Esophagus mucosa (tissue), 1 donor: ENCODE results near the gene ABAT. TPM values are rescaled to one million over a fixed set of nuclear protein-coding genes. Genes with fewer than 3 reads are reported as not detected.

Experiments
- ATAC-seq: fragments of 200-7000 bp; cut with Tn5 transposase; one replicate; pipeline ENCODE4 v1.9.1; 2020
- total RNA-seq: library from RNA; stranded (reverse); gene quantifications from one replicate; pipeline ENCODE4 v1.2.4, GENCODE V29; 2023
- donor health status: DM: yes; HTN: yes; CAD: no.

Gene ABAT
- total RNA-seq: 4.2 TPM

DNA sequence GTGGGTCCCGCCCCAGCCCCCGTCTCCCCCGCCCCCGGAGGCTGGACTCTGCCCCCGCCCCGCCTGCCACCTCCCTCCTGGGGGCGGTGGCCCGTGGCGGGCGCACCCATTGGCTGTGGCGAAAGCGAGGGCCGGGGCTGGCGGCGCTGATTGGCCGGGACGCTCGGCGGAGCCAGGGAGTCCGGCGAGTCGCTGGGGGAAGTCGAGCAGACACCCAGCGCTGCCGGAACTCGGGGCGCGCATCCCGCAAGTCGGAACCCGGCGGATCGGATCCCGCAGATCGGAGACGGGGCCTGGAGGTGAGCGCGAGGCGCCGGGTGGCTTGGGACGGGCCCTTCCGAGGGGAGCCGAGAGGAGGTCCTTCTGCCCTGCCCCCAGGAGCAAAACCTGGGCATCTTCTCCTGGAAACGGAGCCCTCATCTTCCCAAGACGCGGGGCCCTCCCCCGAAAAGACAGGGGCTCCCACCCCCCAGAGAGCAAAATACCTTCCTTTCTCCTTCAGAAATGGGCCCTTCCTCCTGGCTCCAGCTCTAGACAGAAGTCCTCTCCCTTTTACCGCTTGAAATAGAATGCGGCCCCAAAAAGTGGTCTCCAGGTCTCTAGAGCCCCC lies at the start of gene ABAT:
Gene ABAT, plus strand, starts transcription at position 205 of the 610 bp plus-strand sequence. CDS start 61,123 bp downstream, outside the sequence.
- peak; percentile 95 for ATAC-seq

DNA sequence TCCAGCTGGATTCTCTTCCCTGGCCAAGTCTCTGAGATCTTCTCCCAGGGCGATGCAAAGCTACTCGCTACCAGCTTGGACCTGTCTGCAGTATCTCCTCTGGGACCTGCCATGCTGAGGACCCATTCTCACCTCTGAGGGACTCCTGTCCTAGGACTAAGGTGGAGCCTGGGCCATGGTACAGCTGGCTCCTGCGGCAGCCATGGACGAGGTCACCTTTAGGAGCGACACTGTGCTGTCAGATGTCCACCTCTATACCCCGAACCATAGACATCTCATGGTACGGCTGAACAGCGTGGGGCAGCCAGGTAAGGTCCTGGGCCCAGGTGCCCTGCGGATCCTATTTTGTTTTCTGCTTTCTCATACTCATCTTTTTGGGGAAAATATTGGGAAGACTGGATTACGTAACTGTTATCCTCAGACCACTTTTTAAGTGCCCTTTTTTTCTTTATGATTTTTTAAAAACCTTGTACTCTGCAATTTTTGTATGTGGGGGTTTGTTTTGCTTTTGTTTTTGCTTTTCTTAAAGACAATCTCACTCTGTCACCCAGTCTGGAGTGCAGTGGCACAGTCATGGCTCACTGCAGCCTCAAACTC lies 48.8 kb upstream of the ABAT start:
- ATAC-seq: no peak

DNA sequence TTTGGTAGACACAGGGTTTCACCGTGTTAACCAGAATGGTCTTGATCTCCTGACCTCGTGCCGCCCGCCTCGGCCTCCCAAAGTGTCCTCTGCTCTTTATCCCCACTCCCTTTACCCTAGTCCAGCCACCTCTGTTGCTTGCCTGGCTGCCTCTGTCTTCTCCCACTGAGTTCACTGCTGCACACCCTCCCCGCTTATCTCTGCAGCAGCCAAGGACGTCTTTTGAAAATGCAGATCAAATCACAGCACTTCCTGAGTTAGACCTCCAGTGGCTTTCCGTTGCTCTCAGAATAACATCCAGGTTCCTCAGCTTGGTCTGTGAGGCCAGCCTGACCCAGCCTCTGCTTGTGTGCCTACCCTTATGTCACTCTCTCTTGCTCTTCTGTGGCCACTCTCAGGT lies 47.5 kb upstream of the ABAT start:
- ATAC-seq: no peak

DNA sequence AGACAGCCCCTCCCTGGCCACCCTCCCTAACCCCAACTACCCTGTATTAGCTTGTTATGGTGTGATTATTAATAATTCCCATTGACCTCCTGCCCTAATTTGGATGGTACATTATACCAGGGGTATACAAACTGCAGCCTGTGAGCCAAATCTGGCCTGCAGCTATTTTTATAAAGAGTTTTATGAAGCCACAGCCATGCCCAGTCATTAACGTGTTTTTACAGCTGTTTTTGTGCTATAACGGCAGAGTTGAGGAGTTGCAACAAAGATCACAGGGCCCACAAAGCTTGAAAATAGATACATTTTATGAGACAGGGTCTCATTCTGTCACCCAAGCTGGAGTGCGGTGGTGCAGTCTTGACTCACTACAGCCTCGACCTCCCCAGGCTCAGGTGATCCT lies 47.0 kb upstream of the ABAT start:
- ATAC-seq: no peak

DNA sequence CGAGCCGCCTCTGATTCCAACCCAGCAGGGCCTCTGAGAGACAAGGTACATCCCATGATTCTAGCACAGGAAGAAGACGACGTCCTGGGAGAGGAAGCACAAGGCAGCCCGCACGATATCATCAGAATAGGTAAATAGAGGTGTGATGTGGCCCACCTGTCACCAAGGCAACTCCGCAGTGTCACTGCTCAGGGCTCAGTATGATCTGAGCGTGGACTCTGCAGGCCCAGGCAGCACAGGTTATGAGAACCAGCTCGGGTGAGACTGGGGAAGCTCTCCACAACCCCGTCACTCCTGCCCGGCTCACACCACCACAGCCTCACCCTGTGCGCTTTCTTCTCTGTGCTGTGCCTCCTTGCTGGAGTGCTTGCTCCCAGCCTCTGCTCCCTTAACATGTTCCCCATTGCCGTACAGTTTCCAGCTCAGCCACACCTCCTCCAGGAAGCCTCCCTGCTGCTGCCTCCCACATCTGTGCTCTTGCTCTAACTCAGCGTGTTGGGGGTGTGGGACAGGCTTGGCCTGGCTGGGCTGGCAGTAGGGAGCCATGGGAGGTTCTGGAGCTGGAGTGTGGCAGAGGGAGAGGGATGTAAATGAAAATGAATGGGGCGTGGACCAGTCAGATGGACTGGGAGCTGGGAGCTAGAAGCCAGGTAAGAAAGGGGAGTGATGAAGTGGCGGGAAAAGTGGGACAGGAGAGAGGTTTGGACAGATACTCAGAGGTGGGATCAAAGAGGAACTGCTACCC lies 45.3 kb upstream of the ABAT start:
- ATAC-seq: no peak

DNA sequence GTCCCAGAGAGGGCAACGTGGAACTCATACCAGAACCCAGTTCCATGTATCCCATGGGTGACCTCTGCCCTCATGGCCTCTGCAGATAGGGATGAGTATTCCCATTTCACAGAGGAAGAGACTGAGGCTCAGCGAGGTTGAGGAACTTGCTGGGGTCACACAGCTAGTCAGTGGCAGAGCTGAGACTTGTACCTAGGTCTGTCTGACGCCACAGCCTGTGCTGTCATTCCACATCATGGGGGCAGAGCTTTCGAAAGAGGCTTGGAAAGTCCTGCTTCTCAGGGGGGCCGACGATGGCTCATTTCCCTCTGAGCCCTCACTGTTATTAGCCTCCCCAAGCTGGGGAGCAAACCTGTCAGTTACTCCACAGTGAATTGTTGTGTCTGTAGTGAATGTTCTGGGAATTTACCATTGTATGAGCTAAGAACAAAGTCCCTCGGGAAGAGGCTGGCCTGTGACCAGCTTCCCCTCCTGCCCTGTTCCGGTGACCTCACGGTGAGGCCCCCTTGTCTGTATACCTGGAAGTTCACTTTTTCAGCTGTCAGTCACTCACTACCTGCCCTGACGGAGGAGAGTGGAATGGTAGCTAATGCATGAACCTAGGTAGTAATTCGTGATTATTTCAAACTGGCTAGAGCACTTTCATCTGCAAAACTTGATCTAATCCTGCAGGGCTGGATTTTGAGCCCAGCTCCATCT lies 44.0 kb upstream of the ABAT start:
- ATAC-seq: no peak

DNA sequence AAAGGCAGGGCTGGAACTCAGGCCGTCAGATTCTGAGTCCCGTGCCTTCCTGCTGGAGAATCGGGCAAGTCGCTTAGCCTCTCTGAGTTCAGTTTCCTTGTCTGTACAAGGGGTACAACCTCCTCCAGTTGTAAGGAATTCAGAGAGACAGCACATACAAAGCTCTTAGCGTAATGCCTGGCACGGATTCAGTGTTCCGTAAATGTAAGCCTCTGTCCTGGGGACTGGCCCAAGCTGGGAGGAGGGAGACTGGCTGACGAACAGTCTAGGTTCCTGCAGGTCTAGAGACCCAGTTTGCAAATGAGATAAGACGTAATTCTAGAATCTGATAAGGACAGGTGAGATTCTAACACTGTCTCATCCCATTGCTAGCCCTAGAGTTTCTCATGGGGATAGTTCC lies 43.0 kb upstream of the ABAT start:
- ATAC-seq: no peak

DNA sequence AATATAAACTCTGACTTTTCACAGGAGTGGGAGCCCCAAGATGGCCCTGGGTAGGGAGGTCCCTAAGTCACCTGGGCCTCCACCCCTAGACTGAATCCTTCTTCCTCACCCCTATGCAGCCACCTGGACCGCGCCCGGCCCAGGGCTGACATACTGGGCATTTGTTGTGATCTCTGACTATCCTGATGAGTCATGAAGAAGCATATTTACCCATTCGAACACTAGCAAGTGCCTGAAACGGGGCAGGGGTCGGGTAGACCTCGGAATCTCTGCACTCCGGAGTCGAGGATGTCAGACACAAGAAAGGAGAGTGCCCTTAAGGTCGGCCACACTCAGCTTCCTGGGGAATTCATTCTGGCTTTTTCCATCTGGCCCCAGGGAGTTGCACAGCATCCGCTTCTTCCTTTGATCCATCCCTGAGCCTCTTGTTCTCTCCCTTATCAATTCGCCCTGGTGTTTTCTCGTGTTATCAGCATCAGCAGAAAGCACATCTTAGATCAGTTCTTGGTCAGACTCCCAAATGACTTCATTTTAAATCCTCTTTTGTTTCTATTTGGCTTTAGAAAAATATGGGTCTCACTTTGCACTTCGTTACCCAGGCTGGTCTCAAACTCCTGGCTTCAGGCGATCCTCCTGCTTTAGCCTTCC lies 42.5 kb upstream of the ABAT start:
- no peak for ATAC-seq

DNA sequence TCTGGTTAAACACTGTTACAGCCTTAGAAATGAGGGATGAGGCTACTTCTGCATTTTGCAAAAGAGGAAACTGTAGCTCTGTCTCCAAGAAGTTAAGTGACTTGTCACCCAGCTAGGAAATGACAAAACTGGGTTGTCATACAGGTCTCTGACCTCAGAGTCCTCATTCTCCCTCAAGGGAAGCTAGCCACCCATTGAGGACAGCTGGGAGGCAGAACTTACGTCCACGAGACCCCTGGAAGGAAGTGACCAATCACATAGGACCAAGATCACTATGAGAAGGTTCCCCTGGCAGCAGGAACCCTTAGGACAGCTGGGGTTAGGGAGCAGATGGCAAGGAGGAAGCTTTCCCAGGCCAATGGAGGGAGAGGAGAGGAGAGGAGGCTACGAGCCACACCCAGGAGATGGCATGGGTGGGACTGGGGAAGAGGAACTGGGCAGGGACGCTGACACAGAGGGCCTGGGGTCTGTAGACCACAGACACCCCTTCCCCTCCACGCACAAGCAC lies 41.7 kb upstream of the ABAT start:
- peak; percentile 40 for ATAC-seq

DNA sequence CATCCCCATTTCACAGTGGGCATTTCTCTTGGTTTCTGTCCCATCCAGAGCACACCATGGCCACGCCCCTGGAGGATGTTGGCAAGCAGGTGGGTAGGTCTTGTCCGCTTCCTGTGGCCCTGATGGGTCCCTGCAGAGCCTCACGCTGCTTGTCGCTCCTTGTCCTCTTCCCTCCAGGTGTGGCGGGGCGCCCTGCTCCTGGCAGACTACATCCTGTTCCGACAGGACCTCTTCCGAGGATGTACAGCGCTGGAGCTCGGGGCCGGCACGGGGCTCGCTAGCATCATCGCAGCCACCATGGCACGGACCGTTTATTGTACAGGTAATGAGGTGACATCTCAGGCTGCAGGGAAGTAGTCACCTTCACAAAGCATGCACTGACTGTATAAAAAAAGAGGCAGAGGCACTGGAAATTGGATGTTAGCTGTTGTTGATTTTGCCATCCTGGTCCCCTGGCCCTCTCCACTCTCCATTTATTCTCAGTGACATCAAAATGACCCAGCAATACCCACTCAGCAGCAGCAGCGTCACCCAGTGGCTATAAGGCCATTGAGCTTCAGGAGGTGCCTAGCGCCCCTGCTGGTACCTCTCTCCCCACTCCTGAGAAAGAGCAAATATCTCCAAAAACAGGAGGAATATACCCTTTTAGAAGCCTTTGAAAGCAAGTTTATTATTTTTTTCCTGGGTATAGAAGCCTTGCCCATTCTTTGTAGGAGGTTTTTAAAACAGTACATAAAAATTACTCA lies 39.3 kb upstream of the ABAT start:
- no peak for ATAC-seq

DNA sequence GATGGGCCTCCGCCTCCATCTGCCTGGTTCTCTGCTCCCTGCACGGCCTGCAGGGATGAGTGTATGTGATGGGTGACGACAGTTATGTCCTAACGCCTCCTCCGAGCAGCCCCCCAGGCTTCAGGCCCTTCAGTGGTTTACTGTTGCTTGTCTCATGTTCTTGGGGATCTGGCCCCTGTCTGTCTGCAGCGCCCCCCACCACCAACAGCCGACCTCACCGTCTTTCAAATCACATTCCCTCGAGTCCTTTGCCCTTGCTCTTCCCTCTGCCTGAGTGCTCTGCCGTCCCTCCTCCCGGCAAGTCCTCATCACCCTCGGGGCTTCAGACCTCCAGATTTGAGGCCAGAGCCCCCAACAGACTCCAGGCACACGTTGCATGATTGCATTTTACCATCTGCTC lies 34.7 kb upstream of the ABAT start:
- ATAC-seq: no peak

DNA sequence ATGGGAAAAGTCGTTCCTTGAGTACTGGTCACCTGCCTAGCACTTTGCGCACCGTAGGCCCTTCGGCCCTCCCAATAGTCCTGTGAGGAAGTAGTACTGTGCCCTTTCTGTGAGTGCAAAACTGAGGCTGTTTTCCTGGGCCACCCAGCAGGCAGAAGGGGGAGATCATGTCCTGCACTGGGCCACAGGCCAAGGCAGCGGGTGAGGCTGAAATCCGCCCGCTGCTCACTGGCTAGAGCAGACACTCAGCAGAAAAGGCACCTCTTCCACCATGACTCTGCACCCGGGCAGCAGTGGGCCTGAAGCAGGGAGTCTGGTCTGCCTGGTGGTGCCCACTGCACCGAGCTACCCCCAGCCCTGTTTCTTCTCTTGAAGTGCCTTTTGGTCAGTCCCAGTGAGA lies 32.7 kb upstream of the ABAT start:
- ATAC-seq: no peak

DNA sequence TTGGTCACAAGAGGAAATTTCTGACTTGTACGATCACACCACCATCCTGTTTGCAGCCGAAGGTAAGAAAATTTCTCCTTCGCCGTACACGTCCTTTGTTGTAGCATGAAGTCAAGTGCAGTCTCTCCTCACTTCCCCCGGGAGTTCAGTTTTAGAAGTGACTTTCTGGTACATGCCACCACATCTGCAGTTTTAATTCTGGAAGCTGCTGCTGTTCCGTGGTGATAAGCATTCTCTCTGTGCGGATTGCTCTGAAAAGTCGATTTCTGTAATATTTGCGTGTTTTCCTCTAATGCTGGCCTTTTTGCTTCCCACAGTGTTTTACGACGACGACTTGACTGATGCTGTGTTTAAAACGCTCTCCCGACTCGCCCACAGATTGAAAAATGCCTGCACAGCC lies 32.3 kb upstream of the ABAT start:
- no peak for ATAC-seq

DNA sequence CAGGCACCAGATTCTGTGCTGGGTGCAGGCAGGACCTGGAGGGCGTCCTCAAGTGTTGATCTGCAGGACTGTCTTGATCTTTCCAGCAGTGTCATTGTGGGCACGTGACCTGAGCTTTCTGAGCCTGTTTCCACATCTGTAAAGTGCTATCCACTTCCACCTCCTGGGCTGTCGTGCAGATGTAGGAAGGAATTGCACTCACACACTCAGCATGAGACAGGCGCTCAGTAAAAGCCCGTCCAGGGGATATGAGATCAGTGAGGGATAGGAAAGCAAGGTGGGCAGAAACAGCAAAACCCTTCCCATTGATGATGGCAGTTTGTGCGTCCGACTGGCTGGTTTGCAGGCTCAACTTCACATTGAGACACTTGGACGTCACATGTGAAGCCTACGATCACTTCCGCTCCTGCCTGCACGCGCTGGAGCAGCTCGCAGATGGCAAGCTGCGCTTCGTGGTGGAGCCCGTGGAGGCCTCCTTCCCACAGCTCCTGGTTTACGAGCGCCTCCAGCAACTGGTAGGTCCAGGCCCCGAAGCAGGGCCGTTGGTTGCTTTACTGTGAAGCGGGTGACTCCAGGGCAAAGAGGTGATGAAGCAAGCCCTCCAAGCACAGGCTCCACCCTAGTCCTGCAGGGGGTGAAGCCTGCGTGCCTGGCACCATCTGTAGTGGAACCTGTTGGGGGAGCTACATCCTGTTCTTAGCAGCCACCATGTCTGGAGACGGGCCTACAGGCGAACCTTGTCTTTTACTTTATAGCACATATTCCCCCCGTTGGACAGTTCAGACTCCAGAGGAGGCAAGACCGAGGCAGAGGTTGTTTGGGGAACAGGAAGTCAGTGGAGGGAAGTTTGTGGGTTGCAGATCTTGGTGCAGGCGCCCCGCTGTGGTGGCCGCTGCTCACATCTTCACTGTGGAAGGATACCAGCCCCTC lies 29.9 kb upstream of the ABAT start:
- ATAC-seq: no peak

DNA sequence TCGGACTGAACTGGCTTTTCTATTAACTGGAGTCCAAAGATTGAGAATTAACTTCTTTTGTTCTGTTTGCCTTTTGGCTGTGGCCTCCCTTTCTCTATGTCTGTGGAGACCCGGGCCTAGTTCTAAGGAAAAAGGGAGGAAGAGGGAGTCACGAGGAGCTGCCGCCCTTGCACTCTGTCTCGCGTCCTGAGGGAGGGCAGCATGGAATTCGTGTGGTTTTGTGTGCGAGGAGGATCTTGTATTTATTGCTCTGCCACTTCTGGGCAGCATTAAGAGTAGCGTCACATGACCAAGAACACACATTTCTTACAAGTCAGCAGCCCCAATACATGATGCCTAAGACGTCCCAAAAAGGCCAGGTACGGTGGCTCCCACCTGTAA lies 29.3 kb upstream of the ABAT start:
- ATAC-seq: no peak

DNA sequence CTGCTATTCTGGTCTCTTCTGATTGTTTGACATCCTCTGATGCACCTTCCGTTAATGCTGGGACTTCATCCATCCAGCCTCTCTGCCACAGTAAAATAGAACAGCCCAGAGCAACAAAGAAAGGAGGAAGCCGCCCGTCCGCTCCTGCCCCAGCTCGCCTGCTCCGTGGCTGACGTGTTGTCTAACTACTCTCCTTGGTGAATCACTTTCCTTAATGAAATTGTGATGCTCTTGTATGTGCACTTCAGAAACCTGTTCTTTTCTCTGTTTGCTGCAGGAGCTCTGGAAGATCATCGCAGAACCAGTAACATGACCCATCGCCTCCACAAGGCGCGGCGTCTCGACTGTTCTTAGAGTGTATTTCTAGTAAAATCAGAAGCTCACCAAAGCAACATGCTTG lies 28.6 kb upstream of the ABAT start:
- peak; percentile 95 for ATAC-seq

DNA sequence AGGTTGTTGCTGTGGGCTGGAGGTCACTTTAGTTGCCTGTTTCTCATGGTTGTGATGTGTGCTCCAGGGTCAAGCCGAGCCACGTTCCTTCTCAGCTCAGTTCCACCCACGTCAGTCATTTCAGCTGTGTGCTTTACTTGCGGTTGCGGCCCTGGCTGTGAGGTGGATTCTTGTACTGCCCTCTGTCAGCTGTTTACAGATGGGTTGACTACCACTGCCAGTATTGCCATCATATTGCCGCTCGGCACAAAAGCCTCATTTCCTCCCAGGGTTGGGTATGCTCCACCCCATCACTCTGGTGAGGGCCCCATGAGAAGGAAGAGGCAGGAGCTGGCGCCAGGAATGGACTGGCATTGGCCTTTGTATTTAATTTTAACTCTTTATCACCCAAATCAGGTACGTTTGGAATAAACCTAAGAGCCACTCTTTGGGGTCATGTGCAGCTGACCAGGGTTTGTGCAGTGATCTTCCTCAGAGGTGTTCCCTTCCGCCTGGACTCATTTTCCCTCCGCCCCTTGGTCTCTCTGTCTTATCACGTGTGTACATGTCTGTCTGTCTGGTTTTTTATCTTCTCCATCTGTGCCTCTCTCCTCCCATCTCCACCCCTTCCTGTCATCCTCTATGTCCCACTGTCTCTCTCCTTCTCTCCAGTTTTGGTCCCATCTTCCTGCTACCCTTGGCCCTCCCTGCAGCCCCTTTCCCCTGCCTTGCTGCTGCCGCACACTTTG lies 27.9 kb upstream of the ABAT start:
- no peak for ATAC-seq

DNA sequence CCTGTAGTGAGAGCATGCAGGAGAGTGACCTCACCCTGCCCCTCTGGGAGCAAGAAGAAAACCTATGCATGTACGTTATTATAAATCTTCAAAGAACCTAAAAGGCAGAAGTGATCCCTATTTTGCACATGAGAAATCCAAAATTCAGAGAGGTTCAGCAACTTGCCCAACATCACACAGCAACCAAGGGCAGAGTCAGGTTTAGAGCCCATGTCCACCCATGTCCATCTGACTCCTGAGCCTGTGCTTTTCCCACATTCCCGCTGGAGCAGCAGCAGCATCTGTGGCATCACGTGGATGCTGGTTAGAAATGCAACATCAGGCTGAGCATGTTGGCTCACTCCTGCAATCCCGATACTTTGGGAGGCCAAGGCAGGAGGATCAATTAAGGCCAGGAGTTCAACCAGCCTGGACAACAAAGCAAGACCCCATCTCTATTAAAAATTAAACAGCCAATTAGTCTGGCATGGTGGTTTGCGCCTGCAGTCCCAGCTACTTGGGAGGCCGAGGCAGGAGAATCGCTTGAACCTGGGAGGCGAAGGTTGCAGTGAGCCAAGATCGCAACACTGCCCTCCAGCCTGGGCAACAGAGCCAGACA lies 26.6 kb upstream of the ABAT start:
- ATAC-seq: no peak

DNA sequence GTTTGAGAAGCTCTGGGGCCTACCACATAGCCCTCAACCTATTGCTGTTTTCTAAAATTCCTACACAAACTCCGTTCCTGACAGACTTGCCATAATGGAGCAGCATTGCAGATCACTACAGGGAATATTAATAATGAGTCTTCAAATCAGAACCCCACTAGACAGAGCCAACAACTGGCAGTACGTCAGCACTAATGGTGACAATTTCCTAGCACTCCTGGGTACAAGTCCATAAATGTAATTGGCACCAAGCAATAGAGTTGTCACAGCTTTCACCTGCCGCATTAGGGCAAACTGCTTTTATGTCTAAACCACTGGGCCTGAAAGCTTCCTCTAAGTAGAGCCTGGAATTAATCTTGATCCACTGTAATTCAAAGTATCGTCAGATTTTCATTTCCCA lies 25.5 kb upstream of the ABAT start:
- ATAC-seq: no peak
